ENCODE results near the gene NDRG2.

DNA sequence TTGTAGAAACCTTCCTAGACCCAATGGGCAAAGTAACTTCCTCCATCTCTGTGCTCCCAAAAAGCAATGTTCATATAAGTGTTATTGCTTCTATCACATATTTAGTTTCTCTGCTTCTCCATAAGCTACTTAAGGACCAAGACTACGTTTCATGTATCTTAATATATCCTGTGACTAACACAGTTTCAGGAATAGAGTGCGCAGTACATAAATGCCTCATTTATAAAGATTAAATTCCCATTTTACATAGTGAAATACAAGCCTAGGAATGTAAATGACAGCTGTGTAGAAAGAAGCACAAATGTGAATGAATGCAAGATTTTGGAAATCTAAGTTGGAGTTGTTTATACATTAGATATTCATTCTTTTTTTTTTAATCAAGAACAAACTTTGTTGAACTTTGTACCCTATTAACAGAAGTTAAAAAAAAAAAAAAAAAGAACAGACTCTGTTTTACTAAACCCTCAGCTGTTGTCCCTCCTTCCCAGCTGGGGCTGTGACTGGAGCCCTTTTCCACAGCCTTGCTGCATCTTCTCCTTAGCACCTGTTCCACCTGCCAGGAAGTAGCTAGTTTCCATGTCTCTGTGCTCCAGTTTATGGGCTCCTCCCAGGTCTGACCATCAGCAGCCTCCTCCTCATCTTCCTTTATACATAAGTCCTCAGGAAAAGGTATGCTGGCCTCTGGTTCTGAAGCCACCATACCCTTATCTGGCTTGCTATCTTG is 42.1 kb downstream of the NDRG2 start:
- TF ChIP-seq, protein P1, sequence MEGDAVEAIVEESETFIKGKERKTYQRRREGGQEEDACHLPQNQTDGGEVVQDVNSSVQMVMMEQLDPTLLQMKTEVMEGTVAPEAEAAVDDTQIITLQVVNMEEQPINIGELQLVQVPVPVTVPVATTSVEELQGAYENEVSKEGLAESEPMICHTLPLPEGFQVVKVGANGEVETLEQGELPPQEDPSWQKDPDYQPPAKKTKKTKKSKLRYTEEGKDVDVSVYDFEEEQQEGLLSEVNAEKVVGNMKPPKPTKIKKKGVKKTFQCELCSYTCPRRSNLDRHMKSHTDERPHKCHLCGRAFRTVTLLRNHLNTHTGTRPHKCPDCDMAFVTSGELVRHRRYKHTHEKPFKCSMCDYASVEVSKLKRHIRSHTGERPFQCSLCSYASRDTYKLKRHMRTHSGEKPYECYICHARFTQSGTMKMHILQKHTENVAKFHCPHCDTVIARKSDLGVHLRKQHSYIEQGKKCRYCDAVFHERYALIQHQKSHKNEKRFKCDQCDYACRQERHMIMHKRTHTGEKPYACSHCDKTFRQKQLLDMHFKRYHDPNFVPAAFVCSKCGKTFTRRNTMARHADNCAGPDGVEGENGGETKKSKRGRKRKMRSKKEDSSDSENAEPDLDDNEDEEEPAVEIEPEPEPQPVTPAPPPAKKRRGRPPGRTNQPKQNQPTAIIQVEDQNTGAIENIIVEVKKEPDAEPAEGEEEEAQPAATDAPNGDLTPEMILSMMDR (IDR thresholded peaks at IDR 0.05; ENCODE audit: insufficient read depth, low read length, poor library complexity, severe bottlenecking), result no peak
- TF ChIP-seq EZH2phosphoT487 (conservative IDR thresholded peaks at IDR 0.05; ENCODE audit: low read length), result no peak
